NCI-H460 (cell line): Measurements from ENCODE around the gene PCGF2. TPM values are rescaled to one million over a fixed set of nuclear protein-coding genes. Genes with fewer than 3 reads are reported as not detected.

Experiments
- DNase-seq: peaks from one replicate; pipeline ENCODE4 v3.0.0-alpha.2; 2016; ENCODE audit warnings: low read depth; ENCODE audit errors: extremely low read depth
- small RNA-seq, 2 experiments: library from RNA; depleted of rRNA; stranded (forward); fragments of <200 nt; gene quantifications; one replicate each; pipeline ENCODE3, GENCODE V24; 2014
- total RNA-seq: library from RNA; depleted of rRNA; stranded (reverse); fragments of >200 nt; shearing (Covaris generic); gene quantifications from 2 replicates; pipeline ENCODE4 v1.2.3, GENCODE V29; 2014; rRNA removed

PCGF2 gene
- total RNA-seq, 1 experiment from 2014 or later: 10.4 TPM

GRCh38 chr17:38704606-38705522 is 43.3 kb downstream of the PCGF2 start, which contains the start of gene MLLT6:
Gene MLLT6, plus strand, starts transcription at chr17:38705273. Its CDS starts 360 bp downstream, at chr17:38705633.
- peak; percentile 63 for DNase-seq

GRCh38 chr17:38703742-38704605 is 44.2 kb downstream of the PCGF2 start:
- no peak for DNase-seq

GRCh38 chr17:38702916-38703741 is 45.0 kb downstream of the PCGF2 start:
- no peak for DNase-seq

- peak; percentile 83 for DNase-seq
Measured at GRCh38 chr17:38702166-38702915, 45.8 kb downstream of the PCGF2 start.

GRCh38 chr17:38701504-38702165 is 46.5 kb downstream of the PCGF2 start:
- DNase-seq: no peak

GRCh38 chr17:38698760-38699159 is 49.4 kb downstream of the PCGF2 start:
- DNase-seq: no peak

- DNase-seq: no peak
Measured at GRCh38 chr17:38697061-38697820, 50.9 kb downstream of the PCGF2 start.

- no peak for DNase-seq
Measured at GRCh38 chr17:38693700-38694329, 54.3 kb downstream of the PCGF2 start.

- DNase-seq: no peak
Measured at GRCh38 chr17:38691154-38691553, 57.0 kb downstream of the PCGF2 start.

- DNase-seq: no peak
Measured at GRCh38 chr17:38690386-38690785, 57.8 kb downstream of the PCGF2 start.

GRCh38 chr17:38687286-38687685 is 60.9 kb downstream of the PCGF2 start:
- DNase-seq: no peak

GRCh38 chr17:38685491-38685890 is 62.6 kb downstream of the PCGF2 start:
- no peak for DNase-seq

Small RNA genes within 50 kb of the gene (small RNA-seq; reads per million reads assigned to genes)
- 0 to 0.02 reads per million in 2 experiments for gene MIR4726
- gene MIR4734: 0 to 0.12 reads per million in 2 experiments
- gene RNA5SP440: 0.10 to 0.59 reads per million in 2 experiments
- gene RNU6-866P: 0 reads per million in 2 experiments

Other genes with a start within 250 kb of the PCGF2 start
- gene SRCIN1, start 142.4 kb downstream of the PCGF2 start, total RNA-seq: 2.8 and 3.0 TPM in 2 replicates
- gene EPOP, start 73.4 kb downstream of the PCGF2 start, total RNA-seq: 9.5 and 11.6 TPM in 2 replicates
- 39.0 and 39.3 TPM in 2 replicates for gene MLLT6, start 43.1 kb downstream of the PCGF2 start, total RNA-seq
- 8.0 and 11.2 TPM in 2 replicates for gene CISD3, start 18.0 kb downstream of the PCGF2 start, total RNA-seq
- gene PSMB3, start 4.4 kb upstream of the PCGF2 start, total RNA-seq: 232 and 247 TPM in 2 replicates
- gene PIP4K2B, start 51.2 kb upstream of the PCGF2 start, total RNA-seq: 34.7 and 35.6 TPM in 2 replicates
- gene CWC25, start 77.0 kb upstream of the PCGF2 start, total RNA-seq: 10.8 and 17.5 TPM in 2 replicates
- 2,388 and 2,583 TPM in 2 replicates for gene RPL23, start 105.4 kb upstream of the PCGF2 start, total RNA-seq
- 73.7 and 77.6 TPM in 2 replicates for gene LASP1, start 121.7 kb upstream of the PCGF2 start, total RNA-seq
- not detected in 2 replicates for gene FBXO47, start 219.1 kb upstream of the PCGF2 start, total RNA-seq